ENCODE measurements around the gene SEPTIN3. TPM values are rescaled to one million over a fixed set of nuclear protein-coding genes. Genes with fewer than 3 reads are reported as not detected.

SEPTIN3 gene
- total RNA-seq, 6 donors from 2014 or later, result 0.79 to 1.6 (median 1.3) TPM

DNA sequence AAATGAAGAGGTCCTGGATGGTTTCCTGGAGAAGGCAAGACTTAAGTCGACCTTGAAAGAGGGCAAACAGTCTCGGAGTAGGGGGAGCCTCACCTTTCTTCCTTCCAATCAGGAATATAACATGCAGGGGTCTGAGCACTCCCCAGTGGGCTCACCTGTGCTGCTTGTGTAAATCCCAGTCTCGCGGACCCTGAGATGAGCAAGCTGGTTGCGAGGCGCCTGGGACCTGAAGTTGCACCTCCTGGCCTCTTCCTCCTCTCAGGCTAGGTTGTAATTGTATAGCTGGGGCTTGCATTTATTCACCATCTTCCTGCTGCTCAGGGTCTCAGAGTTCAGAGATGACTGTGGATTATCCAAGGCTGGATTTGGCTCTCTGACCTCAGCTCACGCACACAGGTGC lies 21.9 kb downstream of the SEPTIN3 start:
- ATAC-seq (ENCODE audit: low FRiP score in 2 of 2) (no peak), DNase-seq (no peak)
- Histone ChIP-seq H3K27ac (no peak overlapping the region), H3K36me3 (no peaks in the 10 kb centered on the region), H3K9me3 (no peaks in the 10 kb centered on the region), H3K27me3 (no peaks in the 10 kb centered on the region), H3K4me1 (no peaks in the 10 kb centered on the region), H3K4me3 (no peak overlapping the region)
- TF ChIP-seq POLR2AphosphoS5 (IDR thresholded peaks at IDR 0.05) (no peak), EP300 (IDR thresholded peaks at IDR 0.05) (no peak), CTCF (IDR thresholded peaks at IDR 0.05) (no peak), POLR2A (IDR thresholded peaks at IDR 0.05) (no peak)
- 88 to 98% methylated on average over 7 of the region's 7 CpGs for WGBS, 2 donors

- no peaks in the 10 kb centered on the region for H3K27me3 ChIP-seq
- H3K4me1 ChIP-seq, result no peaks in the 10 kb centered on the region
- H3K4me3 ChIP-seq, result no peak overlapping the region
- WGBS, 2 donors, result 90 to 96% methylated on average over 5 of the region's 5 CpGs
- ATAC-seq (ENCODE audit: low FRiP score in 2 of 2) (no peak), DNase-seq (peak in 1 of 2 donors; percentile 2)
- TF ChIP-seq POLR2AphosphoS5 (IDR thresholded peaks at IDR 0.05), result no peak
- no peak for TF ChIP-seq EP300 (IDR thresholded peaks at IDR 0.05)
- H3K36me3 ChIP-seq, result no peaks in the 10 kb centered on the region
- no peaks in the 10 kb centered on the region for H3K9me3 ChIP-seq
- no peak overlapping the region for H3K27ac ChIP-seq
Measured at GRCh38 chr22:41992496-41992895, 23.3 kb downstream of the SEPTIN3 start.

DNA sequence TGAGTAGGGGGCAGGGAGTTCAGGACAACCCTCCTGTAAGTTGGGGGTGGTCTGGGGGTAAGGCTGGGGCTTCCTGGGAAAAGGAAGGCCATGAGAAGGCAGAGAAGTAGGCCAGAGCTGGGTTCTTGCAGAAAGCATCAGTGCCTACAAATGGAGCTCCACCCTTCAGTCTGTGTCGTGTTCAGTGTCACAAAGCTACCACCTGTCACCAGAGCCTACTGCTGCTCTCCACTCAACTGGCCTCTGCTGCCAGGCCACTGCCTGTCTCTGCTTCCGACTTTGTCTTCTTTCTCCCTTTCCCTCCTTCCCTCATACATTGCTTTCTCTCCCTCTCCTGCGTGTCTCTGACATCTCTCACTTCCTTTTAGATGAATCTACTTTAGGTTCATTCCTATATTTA lies 26.0 kb downstream of the SEPTIN3 start:
- Histone ChIP-seq H3K36me3 (no peaks in the 10 kb centered on the region), H3K4me1 (peaks cover 0 to 20% (median 6%) of the 10 kb centered on the region in 4 donors), H3K27ac (no peak overlapping the region), H3K27me3 (no peaks in the 10 kb centered on the region), H3K4me3 (no peak overlapping the region), H3K9me3 (no peaks in the 10 kb centered on the region)
- DNase-seq (no peak), ATAC-seq (ENCODE audit: low FRiP score in 2 of 2) (no peak)
- WGBS, 2 donors, result 68 to 72% methylated on average over 3 of the region's 3 CpGs
- TF ChIP-seq POLR2AphosphoS5 (IDR thresholded peaks at IDR 0.05), result no peak
- no peak for TF ChIP-seq EP300 (IDR thresholded peaks at IDR 0.05)
- no peak for TF ChIP-seq POLR2A (IDR thresholded peaks at IDR 0.05)
- TF ChIP-seq CTCF (IDR thresholded peaks at IDR 0.05), result no peak

GRCh38 chr22:41996826-41997225 lies 27.6 kb downstream of the SEPTIN3 start:
- no peaks in the 10 kb centered on the region for H3K36me3 ChIP-seq
- H3K4me1 ChIP-seq, result peaks cover 0 to 20% (median 6%) of the 10 kb centered on the region in 4 donors
- TF ChIP-seq CTCF (IDR thresholded peaks at IDR 0.05) (no peak), POLR2A (IDR thresholded peaks at IDR 0.05) (no peak), POLR2AphosphoS5 (IDR thresholded peaks at IDR 0.05) (no peak), EP300 (IDR thresholded peaks at IDR 0.05) (no peak)
- ATAC-seq (ENCODE audit: low FRiP score in 2 of 2), result no peak
- H3K27me3 ChIP-seq, result no peaks in the 10 kb centered on the region
- no peak overlapping the region for H3K27ac ChIP-seq
- no peaks in the 10 kb centered on the region for H3K9me3 ChIP-seq
- no peak for DNase-seq
- WGBS, 2 donors, result 82 to 88% methylated on average over 5 of the region's 5 CpGs
- H3K4me3 ChIP-seq, result no peak overlapping the region

- Histone ChIP-seq H3K36me3 (no peaks in the 10 kb centered on the region), H3K27ac (peak within 1 kb of the TSS; percentile 7 to 74 (median 56)), H3K4me3 (peak within 1 kb of the TSS; percentile 16 to 66 (median 56)), H3K4me1 (peaks cover 0 to 20% (median 6%) of the 10 kb centered on the region in 4 donors), H3K27me3 (no peaks in the 10 kb centered on the region), H3K9me3 (no peaks in the 10 kb centered on the region)
- DNase-seq (peak; percentile 92 to 94), ATAC-seq (ENCODE audit: low FRiP score in 2 of 2) (peak; percentile 88 to 95)
- 24 to 30% methylated on average over 26 to 67 of the region's 71 CpGs for WGBS, 2 donors
- peak; percentile 64 to 85 for TF ChIP-seq POLR2AphosphoS5 (IDR thresholded peaks at IDR 0.05)
- peak in 1 of 4 donors; percentile 3 for TF ChIP-seq EP300 (IDR thresholded peaks at IDR 0.05)
- peak in 3 of 4 donors; percentile 29 to 77 (median 29) for TF ChIP-seq POLR2A (IDR thresholded peaks at IDR 0.05)
- TF ChIP-seq CTCF (IDR thresholded peaks at IDR 0.05), result no peak
Measured at GRCh38 chr22:41998361-41999261, 29.4 kb downstream of the SEPTIN3 start, which contains the start of gene WBP2NL. TSS of gene WBP2NL (plus strand) at chr22:41998788. CDS start at chr22:41998819, 31 bp downstream.

Data from upper lobe of left lung (tissue), 6 donors.